AG09319 (cell line): ENCODE results near the gene PACSIN3.

Experiments used
- DNase-seq: peaks from one replicate; pipeline ENCODE4 v3.0.0-alpha.2; 2010; ENCODE audit warnings: low read depth; ENCODE audit errors: extremely low read depth
- TF ChIP-seq, protein P1 (sequence below): IDR thresholded peaks from 2 replicates; pipeline ENCODE4 v1.5.1; 2011; ENCODE audit warnings: low read depth, mild to moderate bottlenecking, inconsistent platforms, low read length, moderate library complexity

Gene PACSIN3

DNA sequence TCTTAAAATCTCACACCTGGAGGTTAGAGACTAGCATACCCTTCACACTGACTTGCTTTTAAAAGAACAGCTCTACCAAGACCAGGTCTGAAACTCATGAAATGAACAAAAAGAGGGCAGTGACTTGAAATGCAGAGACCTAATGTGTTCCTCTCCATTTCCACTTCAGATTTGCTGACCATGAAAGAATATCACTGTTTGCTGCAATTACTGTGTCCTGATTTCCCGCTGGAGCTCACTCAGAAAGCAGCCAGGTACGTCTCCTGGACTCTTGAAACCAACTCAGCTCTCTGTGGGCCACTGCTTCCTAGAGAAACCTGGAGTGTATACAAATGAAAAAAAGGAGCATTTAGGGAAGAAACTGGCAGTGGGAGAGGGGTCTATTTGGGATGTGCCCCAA lies 48.8 kb downstream of the PACSIN3 start:
- TF ChIP-seq, protein P1, sequence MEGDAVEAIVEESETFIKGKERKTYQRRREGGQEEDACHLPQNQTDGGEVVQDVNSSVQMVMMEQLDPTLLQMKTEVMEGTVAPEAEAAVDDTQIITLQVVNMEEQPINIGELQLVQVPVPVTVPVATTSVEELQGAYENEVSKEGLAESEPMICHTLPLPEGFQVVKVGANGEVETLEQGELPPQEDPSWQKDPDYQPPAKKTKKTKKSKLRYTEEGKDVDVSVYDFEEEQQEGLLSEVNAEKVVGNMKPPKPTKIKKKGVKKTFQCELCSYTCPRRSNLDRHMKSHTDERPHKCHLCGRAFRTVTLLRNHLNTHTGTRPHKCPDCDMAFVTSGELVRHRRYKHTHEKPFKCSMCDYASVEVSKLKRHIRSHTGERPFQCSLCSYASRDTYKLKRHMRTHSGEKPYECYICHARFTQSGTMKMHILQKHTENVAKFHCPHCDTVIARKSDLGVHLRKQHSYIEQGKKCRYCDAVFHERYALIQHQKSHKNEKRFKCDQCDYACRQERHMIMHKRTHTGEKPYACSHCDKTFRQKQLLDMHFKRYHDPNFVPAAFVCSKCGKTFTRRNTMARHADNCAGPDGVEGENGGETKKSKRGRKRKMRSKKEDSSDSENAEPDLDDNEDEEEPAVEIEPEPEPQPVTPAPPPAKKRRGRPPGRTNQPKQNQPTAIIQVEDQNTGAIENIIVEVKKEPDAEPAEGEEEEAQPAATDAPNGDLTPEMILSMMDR, result no peak
- no peak for DNase-seq

DNA sequence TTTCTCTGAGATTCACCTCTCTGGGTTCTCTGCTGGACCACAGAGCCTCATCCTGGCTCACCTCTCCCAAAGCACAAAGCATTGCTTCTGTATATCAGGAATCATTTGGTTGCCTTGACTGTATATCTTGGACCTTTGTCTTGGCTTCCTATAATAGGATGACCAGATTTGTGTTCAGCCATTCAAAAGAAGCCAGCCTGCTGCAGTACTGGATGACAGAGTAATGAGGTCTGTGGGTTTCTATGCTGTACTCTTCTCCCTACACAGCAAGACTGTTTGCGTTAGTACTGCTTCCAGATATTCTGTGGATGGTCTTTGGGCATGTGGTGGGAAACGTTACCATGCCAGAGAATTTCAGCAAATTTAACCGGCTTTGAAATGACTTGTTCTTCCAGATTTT lies 49.3 kb downstream of the PACSIN3 start:
- TF ChIP-seq, protein P1, result no peak
- no peak for DNase-seq

DNA sequence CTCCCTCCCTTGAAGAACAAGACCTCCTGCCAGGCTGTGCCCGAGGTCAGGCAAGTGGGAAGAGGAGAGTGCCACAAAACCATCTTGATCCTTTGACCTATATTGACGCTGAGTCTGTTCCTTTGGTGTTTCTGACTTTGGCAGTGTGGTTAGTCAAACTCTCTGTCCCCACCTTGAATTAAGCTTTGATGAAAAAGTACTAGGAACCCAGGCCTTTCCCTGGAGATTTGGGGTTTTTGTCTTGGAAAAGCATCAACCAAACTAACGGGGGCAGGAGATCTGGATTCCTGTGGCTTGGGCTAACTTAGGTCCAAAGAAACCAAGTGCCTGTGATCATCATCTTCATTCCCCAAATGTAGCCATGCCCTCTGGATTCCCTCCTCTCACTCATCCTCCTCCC lies 49.9 kb downstream of the PACSIN3 start:
- TF ChIP-seq, protein P1, result no peak
- no peak for DNase-seq

DNA sequence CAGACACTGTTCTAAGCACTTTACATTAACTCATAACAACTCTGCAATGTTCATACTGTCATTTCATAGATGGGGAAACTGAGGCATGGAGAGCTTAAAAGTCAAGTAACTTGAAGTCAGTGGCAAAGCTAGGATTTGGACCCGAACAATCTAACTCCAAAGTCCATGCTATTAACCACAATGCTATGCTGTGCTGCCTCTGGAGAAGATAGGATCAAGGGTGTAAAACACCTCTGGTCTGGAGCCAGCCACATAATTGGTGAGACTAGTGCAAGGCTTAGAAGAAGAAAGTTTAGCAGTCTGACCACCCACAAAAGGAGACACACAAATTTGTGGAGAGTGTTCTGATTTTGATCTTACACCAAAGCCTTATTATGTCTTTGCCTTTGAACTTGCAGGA lies 53.3 kb downstream of the PACSIN3 start:
- TF ChIP-seq, protein P1, result no peak
- DNase-seq, result no peak

- DNase-seq, result no peak
These were observed 53.7 kb downstream of the PACSIN3 start for GRCh38 chr11:47132490-47132889.

GRCh38 chr11:47131136-47131535 lies 55.1 kb downstream of the PACSIN3 start:
- no peak for DNase-seq

More at GRCh38 chr11:47132490-47132889, 53.7 kb downstream of the PACSIN3 start:
- TF ChIP-seq, protein P1, result no peak

DNA sequence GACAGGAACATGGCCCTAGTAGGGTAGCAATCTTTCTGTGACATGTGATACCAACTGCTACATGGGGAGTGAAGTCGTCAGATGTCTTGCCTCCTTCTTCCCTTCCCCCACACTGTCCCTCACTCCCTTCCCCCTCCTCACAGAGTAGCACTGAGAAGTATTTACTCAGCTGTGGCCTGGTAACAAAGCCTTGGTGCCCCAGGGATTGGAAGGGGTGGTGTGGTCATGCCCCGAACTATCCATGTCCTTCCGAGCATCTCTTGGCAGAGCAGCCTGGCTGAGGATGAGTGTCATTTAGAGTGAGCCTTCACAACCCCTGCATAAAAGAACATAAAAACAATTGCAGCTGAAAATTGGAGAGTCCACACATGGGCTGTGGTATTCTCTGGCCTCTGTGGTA lies 55.7 kb downstream of the PACSIN3 start:
- TF ChIP-seq, protein P1, result no peak
- no peak for DNase-seq

More at GRCh38 chr11:47131136-47131535, 55.1 kb downstream of the PACSIN3 start:
- TF ChIP-seq, protein P1, result no peak
